22Rv1 (cell line): ENCODE results near the gene KLK11.

Experiments used
- ZFX ChIP-seq: fragments of 450-650 bp; IDR thresholded peaks from 2 replicates; pipeline ENCODE4 v1.6.1; 2017; ENCODE audit warnings: antibody characterized with exemption, borderline replicate concordance
- TF ChIP-seq, protein P1 (sequence below): fragments of 450-650 bp; IDR thresholded peaks from 2 replicates; pipeline ENCODE4 v1.5.1; 2017; ENCODE audit warnings: mild to moderate bottlenecking

DNA sequence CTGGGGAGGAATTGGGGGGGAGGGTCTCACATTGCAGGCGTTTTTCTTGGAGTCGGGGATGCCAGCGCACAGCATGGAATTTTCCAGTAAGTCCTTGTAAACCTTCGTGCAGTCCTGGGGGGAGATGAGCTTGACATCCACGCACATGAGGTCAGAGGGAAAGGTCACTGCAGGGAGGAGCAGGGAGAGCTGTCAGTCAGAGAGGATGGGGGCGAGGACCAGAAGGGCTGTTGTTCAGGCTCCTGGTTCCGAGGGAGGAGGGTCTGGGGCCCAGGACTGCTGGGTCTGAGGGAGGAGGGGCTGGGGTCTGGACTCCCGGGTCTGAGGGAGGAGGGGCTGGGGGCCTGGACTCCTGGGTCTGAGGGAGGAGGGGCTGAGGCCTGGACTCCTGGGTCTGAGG lies 46.7 kb downstream of the KLK11 start:
- TF ChIP-seq, protein P1, sequence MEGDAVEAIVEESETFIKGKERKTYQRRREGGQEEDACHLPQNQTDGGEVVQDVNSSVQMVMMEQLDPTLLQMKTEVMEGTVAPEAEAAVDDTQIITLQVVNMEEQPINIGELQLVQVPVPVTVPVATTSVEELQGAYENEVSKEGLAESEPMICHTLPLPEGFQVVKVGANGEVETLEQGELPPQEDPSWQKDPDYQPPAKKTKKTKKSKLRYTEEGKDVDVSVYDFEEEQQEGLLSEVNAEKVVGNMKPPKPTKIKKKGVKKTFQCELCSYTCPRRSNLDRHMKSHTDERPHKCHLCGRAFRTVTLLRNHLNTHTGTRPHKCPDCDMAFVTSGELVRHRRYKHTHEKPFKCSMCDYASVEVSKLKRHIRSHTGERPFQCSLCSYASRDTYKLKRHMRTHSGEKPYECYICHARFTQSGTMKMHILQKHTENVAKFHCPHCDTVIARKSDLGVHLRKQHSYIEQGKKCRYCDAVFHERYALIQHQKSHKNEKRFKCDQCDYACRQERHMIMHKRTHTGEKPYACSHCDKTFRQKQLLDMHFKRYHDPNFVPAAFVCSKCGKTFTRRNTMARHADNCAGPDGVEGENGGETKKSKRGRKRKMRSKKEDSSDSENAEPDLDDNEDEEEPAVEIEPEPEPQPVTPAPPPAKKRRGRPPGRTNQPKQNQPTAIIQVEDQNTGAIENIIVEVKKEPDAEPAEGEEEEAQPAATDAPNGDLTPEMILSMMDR: no peak
- no peak for TF ChIP-seq ZFX
